Pancreas (tissue), 10 donors: Measurements from ENCODE around the gene STON1. TPM values are rescaled to one million over a fixed set of nuclear protein-coding genes. Genes with fewer than 3 reads are reported as not detected.

Source experiments
- ATAC-seq, 4 donors: fragments of 200-7000 bp; cut with Tn5 transposase; one replicate each; pipeline versions ENCODE4 v1.8.0 to v1.9.1; 2020; ENCODE audit warnings: mild to moderate bottlenecking in 4 of 4, moderate library complexity in 4 of 4
- DNase-seq, 6 donors: peaks; one replicate each; pipeline ENCODE4 v3.0.0-alpha.2; 2020
- FAIRE-seq: peaks from 2 replicates; lab custom pipeline; 2012; peaks lifted over from hg19 to GRCh38; lab: Jason Lieb, UNC
- H3K27ac ChIP-seq, 4 donors: fragments of 200-600 bp; sonication (generic); 1 replicate in 3 of 4; 2 replicates in 1 of 4; pipeline versions ENCODE4 v1.5.0 to v1.8.0; 2020
- H3K27me3 ChIP-seq, 4 donors: fragments of 200-600 bp; one replicate each; pipeline ENCODE4 v1.8.0; 2021
- H3K36me3 ChIP-seq, 3 donors: fragments of 200-600 bp; sonication (generic) in 1 of 3; one replicate each; pipeline versions ENCODE4 v1.5.0 to v1.8.0; 2020 to 2021
- H3K4me1 ChIP-seq, 3 donors: fragments of 200-600 bp; one replicate each; pipeline ENCODE4 v1.8.0; 2021
- H3K4me3 ChIP-seq, 4 donors: fragments of 200-600 bp; sonication (generic) in 2 of 4; one replicate each; pipeline versions ENCODE4 v1.5.0 to v1.8.0; 2020 to 2021
- H3K9me3 ChIP-seq, 4 donors: fragments of 200-600 bp; one replicate each; pipeline ENCODE4 v1.8.0; 2021
- CTCF ChIP-seq, 4 donors: fragments of 200-600 bp; sonication (generic) in 3 of 4; IDR thresholded peaks; one replicate each; pipeline versions ENCODE4 v1.5.0 to v1.8.0; 2021; ENCODE audit warnings: antibody characterized with exemption in 4 of 4
- WGBS, 2 donors: extraction: QIAGEN DNeasy Blood & Tissue Kit; methylation state at CpG; one replicate each; pipeline ENCODE4 v1.1.7; 2013; 5-methylcytosine and 5-hydroxymethylcytosine counted together
- intact Hi-C, 3 donors: fragments of 100-400 bp; cut with DNase I; formaldehyde crosslinking; loops; one replicate each; pipeline versions ENCODE4 v1.11.1 to v1.14.2; 2022
- polyA plus RNA-seq, 2 donors: library from polyadenylated mRNA; stranded (reverse); fragments of 200-250 nt; gene quantifications; one replicate each; pipeline ENCODE4 v1.2.3, GENCODE V29; 2013
- total RNA-seq, 6 donors: library from RNA; stranded (reverse); fragmentation: NEBNext Ultra II Directional in 4 of 6; extraction: Animal tissue kit (Norgen Biotek cat#: 25700) in 4 of 6; gene quantifications; one replicate each; pipeline versions ENCODE4 v1.2.1 to v1.2.4, GENCODE V29; 2021 to 2023
- donor health status: healthy with polysubstance abuse.
- donor health status: DM: no; HTN: no; CAD: no; lungs with moderate emphysema.
- donor health status: DM: no; HTN: no; CAD: no.
- donor health status: control.
- donor health status: control.
- donor health status: Bipolar disorder and iron deficiency.
- donor health status: DM: yes; HTN: yes; CAD: no.
- donor health status: DM: no; HTN: no; CAD: no.
- donor health status: DM: no; HTN: no; CAD: no.
- donor health status: DM: yes; HTN: yes; CAD: no.

STON1 gene
- total RNA-seq (1 to 10 TPM; 1.2 to 4.9 (median 2.4) TPM), polyA plus RNA-seq (1 to 10 TPM; 1.7 to 1.9 TPM)

DNA sequence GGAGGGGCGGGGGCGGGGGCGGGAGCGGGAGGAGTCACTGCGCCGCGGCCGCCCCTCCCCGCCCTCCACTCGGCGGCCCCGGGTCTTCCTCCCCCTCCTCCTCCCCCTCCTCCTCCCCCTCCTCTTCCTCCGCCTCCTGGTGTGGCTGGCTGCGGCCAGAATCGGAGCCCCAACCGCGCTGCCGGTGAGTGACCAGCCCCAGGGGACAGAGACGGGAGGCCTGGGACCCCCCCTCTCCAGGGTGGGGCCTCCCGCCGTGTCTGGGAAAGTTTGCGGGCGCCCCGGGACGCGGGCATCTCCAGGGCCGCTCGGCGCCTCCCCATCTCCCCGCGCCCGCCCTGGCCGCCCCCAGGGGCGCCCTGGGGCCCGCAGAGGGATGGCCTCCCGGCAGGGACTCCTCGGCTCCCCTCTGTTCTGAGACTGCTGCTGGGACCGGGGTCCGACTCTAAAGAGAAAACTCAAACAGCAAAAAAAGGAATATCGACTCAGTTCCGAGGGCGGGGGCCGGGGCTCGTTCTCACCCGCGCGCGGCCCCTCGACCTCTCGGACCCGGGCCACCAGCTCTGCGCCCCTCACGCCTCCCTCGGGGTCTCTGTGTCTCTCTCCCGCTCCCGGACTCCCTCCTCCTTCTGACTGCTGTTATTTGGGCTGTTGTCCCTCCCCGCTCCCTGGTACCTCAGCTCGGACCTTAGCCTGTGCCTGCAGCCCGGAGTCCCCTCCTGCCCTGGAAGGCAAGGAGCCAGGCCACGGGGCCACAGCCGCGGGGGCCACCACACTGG lies at the start of gene STON1:
STON1 (plus strand) TSS at position 122 of the 779 bp plus-strand sequence. CDS start 50,480 bp downstream, outside the sequence.
- Histone ChIP-seq H3K9me3 (no peaks in the 10 kb centered on the region), H3K36me3 (no peaks in the 10 kb centered on the region), H3K4me3 (peak within 1 kb of the TSS; percentile 43 to 76 (median 54)), H3K27ac (peak within 1 kb of the TSS in 2 of 4 donors; percentile 50 to 63), H3K27me3 (no peaks in the 10 kb centered on the region), H3K4me1 (no peaks in the 10 kb centered on the region)
- peak; percentile 70 to 86 (median 72) for ATAC-seq
- no peak for FAIRE-seq
- no peak for TF ChIP-seq CTCF (IDR thresholded peaks at IDR 0.05)
- peak; percentile 15 to 65 (median 46) for DNase-seq
- 0 to 1% methylated on average over 46 to 55 of the region's 62 CpGs for WGBS, 2 donors
- intact Hi-C loops, result no loop called here

DNA sequence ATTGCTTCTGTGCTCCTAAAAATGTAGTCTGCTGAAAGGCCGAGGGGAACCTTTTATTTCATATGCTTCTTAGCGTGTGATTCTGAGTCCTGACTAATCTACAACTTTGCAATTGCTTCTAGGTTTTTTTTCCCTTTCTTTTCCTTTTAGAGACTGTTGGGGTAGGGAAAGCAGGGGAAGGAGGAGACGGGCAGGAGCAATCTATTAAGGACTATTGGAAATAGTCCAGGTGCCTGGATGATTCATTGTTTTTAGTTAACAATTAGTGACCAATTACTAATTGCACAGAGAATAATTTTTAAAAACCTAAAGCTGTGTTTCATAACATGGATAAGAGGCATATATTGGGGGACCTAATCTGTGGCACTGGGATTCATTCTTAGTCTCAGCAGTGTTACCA lies 49.4 kb upstream of the STON1 start:
- H3K36me3 ChIP-seq, result no peaks in the 10 kb centered on the region
- ATAC-seq (peak; percentile 33 to 42 (median 34)), DNase-seq (no peak), FAIRE-seq (no peak)
- peak overlapping the region; percentile 35 to 72 (median 53) for H3K27ac ChIP-seq
- 14 to 16% methylated on average over 3 of the region's 3 CpGs for WGBS, 2 donors
- H3K27me3 ChIP-seq, result no peaks in the 10 kb centered on the region
- H3K9me3 ChIP-seq, result no peaks in the 10 kb centered on the region
- intact Hi-C loops, result no loop called here
- H3K4me1 ChIP-seq, result peaks cover 19 to 23% (median 20%) of the 10 kb centered on the region in 3 donors
- TF ChIP-seq CTCF (IDR thresholded peaks at IDR 0.05), result no peak
- H3K4me3 ChIP-seq, result no peak overlapping the region

DNA sequence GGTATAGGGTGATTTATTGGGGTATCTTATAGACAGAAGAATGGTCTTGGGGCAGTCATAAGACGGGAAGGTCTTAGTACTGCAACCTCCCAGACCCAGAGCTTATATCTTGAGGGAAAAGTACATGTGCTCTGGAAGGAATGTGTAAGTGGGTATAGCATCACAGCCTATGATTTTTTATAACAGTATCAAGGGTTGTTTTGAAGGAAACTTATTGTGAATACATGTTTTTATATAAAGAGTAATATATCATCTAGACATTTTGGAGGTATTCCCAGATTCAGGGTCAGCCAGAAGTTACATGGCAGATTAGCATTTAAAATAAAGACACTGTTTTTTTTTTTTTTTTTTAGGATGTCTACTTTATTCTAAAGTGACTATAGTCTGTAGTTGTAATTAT lies 47.6 kb upstream of the STON1 start:
- no peak for TF ChIP-seq CTCF (IDR thresholded peaks at IDR 0.05)
- DNase-seq (no peak), ATAC-seq (peak in 3 of 4 donors; percentile 7 to 19 (median 10)), FAIRE-seq (peak; percentile 17)
- Histone ChIP-seq H3K4me1 (peaks cover 19 to 23% (median 20%) of the 10 kb centered on the region in 3 donors), H3K27ac (peak overlapping the region in 1 of 4 donors; percentile 40), H3K9me3 (no peaks in the 10 kb centered on the region), H3K36me3 (no peaks in the 10 kb centered on the region), H3K27me3 (no peaks in the 10 kb centered on the region), H3K4me3 (no peak overlapping the region)
- WGBS, 2 donors, result 56 to 73% methylated on average over 1 of the region's 1 CpG
- intact Hi-C loops, result no loop called here

DNA sequence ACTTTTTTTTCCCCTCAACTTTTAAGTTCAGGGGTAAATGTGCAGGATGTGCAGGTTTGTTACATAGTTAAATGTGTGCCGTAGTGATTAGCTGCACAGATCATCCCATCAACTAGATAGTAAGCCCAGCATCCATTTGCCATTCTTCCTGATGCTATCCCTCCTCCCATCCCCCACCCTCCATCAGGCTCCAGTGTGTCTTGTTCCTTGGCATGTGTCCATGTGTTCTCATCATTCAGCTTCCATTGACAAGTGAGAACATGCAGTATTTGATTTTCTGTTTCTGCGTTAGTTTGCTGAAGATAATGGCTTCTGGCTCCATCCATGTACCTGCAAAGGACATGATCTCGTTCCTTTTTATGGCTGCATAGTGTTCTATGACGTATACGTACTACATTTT lies 47.2 kb upstream of the STON1 start:
- Histone ChIP-seq H3K4me3 (no peak overlapping the region), H3K4me1 (peaks cover 19 to 23% (median 20%) of the 10 kb centered on the region in 3 donors), H3K27me3 (no peaks in the 10 kb centered on the region), H3K27ac (no peak overlapping the region), H3K9me3 (no peaks in the 10 kb centered on the region), H3K36me3 (peaks cover 0 to under 1% (median 0%) of the 10 kb centered on the region in 3 donors)
- no peak for FAIRE-seq
- no peak for ATAC-seq
- WGBS, 2 donors, result 49 to 56% methylated on average over 5 of the region's 5 CpGs
- TF ChIP-seq CTCF (IDR thresholded peaks at IDR 0.05), result no peak
- no peak for DNase-seq
- intact Hi-C loops, result no loop called here

- FAIRE-seq (no peak), ATAC-seq (no peak), DNase-seq (no peak)
- no peaks in the 10 kb centered on the region for H3K9me3 ChIP-seq
- H3K4me3 ChIP-seq, result no peak overlapping the region
- H3K4me1 ChIP-seq, result peaks cover 19 to 23% (median 20%) of the 10 kb centered on the region in 3 donors
- 88 to 92% methylated on average over 4 of the region's 4 CpGs for WGBS, 2 donors
- no peak overlapping the region for H3K27ac ChIP-seq
- intact Hi-C loops, result no loop called here
- no peak for TF ChIP-seq CTCF (IDR thresholded peaks at IDR 0.05)
- H3K36me3 ChIP-seq, result peaks cover 0 to 4% (median 0%) of the 10 kb centered on the region in 3 donors
- no peaks in the 10 kb centered on the region for H3K27me3 ChIP-seq
Observed at GRCh38 chr2:48483506-48483905, 46.4 kb upstream of the STON1 start.
